Endometrium (tissue), 2 donors: Measurements from ENCODE around the gene TMEM263.
"Not testable (repeated sequence)": the region's sequence is repeated elsewhere in the genome, so short reads cannot be mapped to it uniquely, and the experiment has no call there.

Experiments
- FAIRE-seq: peaks from 2 replicates; lab custom pipeline; 2012; peaks lifted over from hg19 to GRCh38; lab: Jason Lieb, UNC
- donor health status: control.
- donor health status: control.

Gene TMEM263

GRCh38 chr12:106955377-106956047 is at the start of gene TMEM263:
TSS of gene TMEM263 (plus strand) at chr12:106955907. CDS start at chr12:106967117, 11,210 bp downstream.
- FAIRE-seq = no peak

DNA sequence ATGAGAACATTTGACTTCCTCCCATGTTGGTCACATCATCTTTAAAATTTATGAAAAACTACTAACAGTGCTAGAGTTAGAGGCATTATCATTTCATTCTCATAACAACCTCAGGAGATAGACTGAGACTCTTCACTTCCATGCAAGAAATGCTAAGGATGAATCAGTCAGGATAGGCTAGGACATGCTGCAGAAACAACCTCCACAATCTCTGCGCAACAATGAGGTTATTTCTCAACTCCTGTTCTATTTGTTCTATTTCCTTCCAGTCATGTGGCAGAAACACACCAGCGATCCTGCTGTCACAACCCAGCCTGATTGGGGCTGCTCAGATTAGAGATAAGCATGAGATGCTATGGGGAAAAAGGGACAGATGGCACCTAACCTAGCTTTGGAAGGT is 49.0 kb upstream of the TMEM263 start:
- no peak for FAIRE-seq

- no peak for FAIRE-seq
Measured at GRCh38 chr12:106907411-106907810, 48.3 kb upstream of the TMEM263 start.

- no peak for FAIRE-seq
Measured at GRCh38 chr12:106907846-106908245, 47.9 kb upstream of the TMEM263 start.

GRCh38 chr12:106908561-106908960 is 47.1 kb upstream of the TMEM263 start:
- FAIRE-seq = no peak

GRCh38 chr12:106910202-106910601 is 45.5 kb upstream of the TMEM263 start:
- FAIRE-seq = no peak

GRCh38 chr12:106911581-106911980 is 44.1 kb upstream of the TMEM263 start:
- no peak for FAIRE-seq

GRCh38 chr12:106913456-106913855 is 42.3 kb upstream of the TMEM263 start:
- no peak for FAIRE-seq

- no peak for FAIRE-seq
Measured at GRCh38 chr12:106914796-106915634, 40.7 kb upstream of the TMEM263 start.

DNA sequence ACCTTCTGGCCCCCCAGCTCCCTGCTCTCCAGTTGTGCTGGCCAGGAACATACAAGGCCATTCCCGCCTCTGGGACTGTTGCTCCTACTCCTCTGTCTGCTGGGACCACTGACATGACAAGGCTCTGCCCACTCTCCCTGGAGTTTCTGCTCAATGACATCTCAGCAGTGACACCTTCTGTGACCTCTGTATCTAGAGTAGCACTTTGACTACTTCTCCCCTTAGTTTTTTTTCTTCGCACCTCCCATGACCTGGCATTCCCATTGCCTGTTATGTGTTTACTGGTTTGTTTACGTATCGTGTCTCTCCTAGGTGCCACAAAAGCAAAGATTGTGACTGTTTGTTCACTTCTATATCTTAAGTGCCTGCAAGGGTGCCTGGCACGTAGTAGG is 40.1 kb upstream of the TMEM263 start:
- no peak for FAIRE-seq

- no peak for FAIRE-seq
Measured at GRCh38 chr12:106917503-106917902, 38.2 kb upstream of the TMEM263 start.

GRCh38 chr12:106918746-106919145 is 37.0 kb upstream of the TMEM263 start:
- FAIRE-seq = no peak

GRCh38 chr12:106919910-106920544 is 35.7 kb upstream of the TMEM263 start:
- FAIRE-seq = peak; percentile 92

- not testable (repeated sequence) for FAIRE-seq
Measured at GRCh38 chr12:106921976-106922375, 33.7 kb upstream of the TMEM263 start.

DNA sequence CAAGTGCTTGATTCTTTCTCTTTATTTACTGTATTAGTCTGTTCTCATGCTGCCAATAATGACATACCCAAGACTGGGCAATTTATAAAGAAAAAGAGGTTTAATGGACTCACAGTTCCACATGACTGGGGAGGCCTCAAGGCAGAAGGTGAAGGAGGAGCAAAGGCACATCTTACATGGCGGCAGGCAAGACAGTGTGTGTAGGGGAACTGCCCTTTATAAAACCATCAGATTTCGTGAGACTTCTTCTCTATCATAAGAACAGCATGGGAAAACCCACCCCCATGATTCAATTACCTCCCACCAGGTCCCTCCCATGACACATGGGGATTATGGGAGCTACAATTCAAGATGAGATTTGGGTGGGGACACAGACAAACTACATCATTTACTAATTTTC is 32.1 kb upstream of the TMEM263 start:
- not testable (repeated sequence) for FAIRE-seq

GRCh38 chr12:106924268-106924861 is 31.3 kb upstream of the TMEM263 start:
- no peak for FAIRE-seq

DNA sequence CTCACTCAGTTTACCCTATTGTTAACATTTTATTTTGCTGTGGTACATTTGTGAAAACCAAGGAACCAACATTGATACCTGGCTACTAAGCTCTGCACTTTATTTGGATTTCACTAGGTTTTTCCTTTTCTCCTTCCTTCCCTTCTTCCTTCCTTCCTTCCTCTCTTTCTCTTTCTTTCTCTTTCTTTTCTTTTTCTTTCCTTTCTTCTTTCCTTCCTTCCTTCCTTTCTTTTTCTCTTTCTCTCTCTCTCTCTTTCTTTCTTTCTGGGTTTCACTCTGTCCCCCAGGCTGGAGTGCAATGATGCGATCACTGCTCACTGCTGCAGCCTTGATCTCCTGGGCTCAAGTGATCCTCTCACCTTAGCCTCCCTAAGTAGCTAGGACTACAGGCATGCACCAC is 29.1 kb upstream of the TMEM263 start:
- FAIRE-seq = no peak

DNA sequence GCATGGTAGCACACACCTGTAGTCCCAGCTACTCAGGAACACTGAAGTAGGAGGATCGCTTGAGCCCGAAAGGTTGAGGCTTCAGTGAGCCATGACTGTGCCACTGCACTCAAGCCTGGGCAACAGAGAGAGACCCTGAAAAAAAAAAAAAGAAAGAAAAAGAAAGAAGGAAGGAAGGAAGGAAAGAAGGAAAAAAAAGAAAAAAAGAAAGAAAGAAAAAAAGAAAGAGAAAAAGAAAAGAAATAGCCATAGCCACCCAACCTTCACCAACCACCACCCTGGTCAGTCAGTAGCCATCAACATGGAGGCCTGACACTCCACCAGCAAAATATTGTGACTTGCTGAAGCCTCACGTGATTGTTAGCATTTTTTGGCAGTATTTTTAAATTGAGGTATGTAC is 21.4 kb upstream of the TMEM263 start:
- FAIRE-seq = no peak

DNA sequence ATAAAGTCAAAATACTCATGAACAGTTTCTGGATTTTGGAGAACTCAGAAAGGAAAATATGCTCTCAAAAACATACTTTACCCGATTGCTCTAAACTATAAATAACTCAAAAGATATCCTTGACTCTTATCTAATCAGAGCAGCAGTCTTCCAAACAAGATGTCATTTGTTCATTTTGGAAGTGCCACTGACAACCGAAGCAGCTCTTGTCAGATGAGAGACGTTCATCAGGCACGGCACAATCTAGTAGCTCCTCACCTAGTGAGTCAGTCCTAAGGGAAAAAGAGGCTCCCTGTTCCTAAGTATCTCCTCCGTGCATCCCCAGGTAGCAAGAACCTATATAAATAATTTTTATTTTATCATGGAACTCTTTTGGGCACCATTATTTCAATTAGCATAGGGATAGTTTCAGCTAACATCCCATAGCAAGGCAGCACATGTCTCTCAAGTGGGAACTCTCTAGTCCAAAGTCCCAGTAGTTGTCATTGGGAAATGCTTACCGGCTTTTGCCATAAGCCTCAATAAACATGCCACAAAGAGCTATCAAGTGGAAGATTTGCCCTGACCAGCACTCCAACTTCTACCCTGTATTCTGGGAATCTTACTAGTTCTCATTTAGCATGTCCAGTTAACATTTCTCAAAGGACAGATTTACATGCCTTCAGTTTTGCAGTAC is 14.1 kb upstream of the TMEM263 start:
- FAIRE-seq = no peak

DNA sequence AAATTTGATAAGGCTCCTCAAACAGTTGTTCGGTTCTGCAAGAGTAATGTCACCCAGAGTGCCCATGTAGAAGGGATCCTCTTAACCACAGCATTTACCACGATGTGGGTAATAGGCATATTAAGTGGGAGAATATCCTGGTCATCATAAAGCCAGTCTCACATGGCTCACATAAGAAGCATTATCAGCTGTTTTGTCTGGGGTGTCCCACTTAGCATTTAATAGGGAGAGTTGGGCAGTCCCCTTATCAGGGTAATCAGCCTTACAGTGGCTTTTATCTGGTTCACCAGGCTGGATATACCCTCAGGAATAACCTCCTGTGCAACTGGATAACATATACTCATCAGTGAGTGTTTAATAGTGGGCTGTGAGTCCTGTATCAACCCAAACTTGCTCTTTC is 12.9 kb upstream of the TMEM263 start:
- FAIRE-seq = no peak

GRCh38 chr12:106945261-106945851 is 10.4 kb upstream of the TMEM263 start:
- peak; percentile 80 for FAIRE-seq

GRCh38 chr12:106947461-106947860 is 8.2 kb upstream of the TMEM263 start:
- FAIRE-seq = no peak
